Measurements from ENCODE around the gene MUC4.
"Not testable (repeated sequence)": the region's sequence is repeated elsewhere in the genome, so short reads cannot be mapped to it uniquely, and the experiment has no call there.

The MUC4 gene

GRCh38 chr3:195758721-195759353 is 52.9 kb downstream of the MUC4 start:
- DNase-seq = no peak

- no peak for DNase-seq
Measured at GRCh38 chr3:195757827-195758226, 53.9 kb downstream of the MUC4 start.

- no peak for DNase-seq
Measured at GRCh38 chr3:195757438-195757770, 54.3 kb downstream of the MUC4 start.

- no peak for DNase-seq
Measured at GRCh38 chr3:195755791-195756676, 55.7 kb downstream of the MUC4 start.

- DNase-seq = no peak
Measured at GRCh38 chr3:195755391-195755790, 56.3 kb downstream of the MUC4 start.

- no peak for DNase-seq
Measured at GRCh38 chr3:195754906-195755305, 56.8 kb downstream of the MUC4 start.

- DNase-seq = no peak
Measured at GRCh38 chr3:195754141-195754540, 57.6 kb downstream of the MUC4 start.

GRCh38 chr3:195753581-195753980 is 58.1 kb downstream of the MUC4 start:
- DNase-seq = no peak

- no peak for DNase-seq
Measured at GRCh38 chr3:195752546-195753331, 59.0 kb downstream of the MUC4 start.

- no peak for DNase-seq
Measured at GRCh38 chr3:195752066-195752465, 59.7 kb downstream of the MUC4 start.

GRCh38 chr3:195751560-195751959 is 60.2 kb downstream of the MUC4 start:
- peak; percentile 86 for DNase-seq

GRCh38 chr3:195750797-195751520 is 60.8 kb downstream of the MUC4 start:
- no peak for DNase-seq

- DNase-seq = not testable (repeated sequence)
Measured at GRCh38 chr3:195749101-195749500, 62.6 kb downstream of the MUC4 start.

- DNase-seq = no peak
Measured at GRCh38 chr3:195748661-195749060, 63.1 kb downstream of the MUC4 start.

GRCh38 chr3:195746751-195747150 is 65.0 kb downstream of the MUC4 start:
- no peak for DNase-seq

GRCh38 chr3:195746346-195746745 is 65.4 kb downstream of the MUC4 start:
- DNase-seq = no peak

- no peak for DNase-seq
Measured at GRCh38 chr3:195744437-195744836, 67.3 kb downstream of the MUC4 start.

- no peak for DNase-seq
Measured at GRCh38 chr3:195739561-195740111, 72.1 kb downstream of the MUC4 start.

GRCh38 chr3:195738274-195739044 is 73.3 kb downstream of the MUC4 start:
- no peak for DNase-seq

GRCh38 chr3:195737782-195738181 is 73.9 kb downstream of the MUC4 start:
- DNase-seq = not testable (repeated sequence)

- no peak for DNase-seq
Measured at GRCh38 chr3:195736866-195737490, 74.8 kb downstream of the MUC4 start.

Measured in NCI-H345 (cell line).